GM12878 (cell line): Measurements from ENCODE around the gene YY1. TPM values are rescaled to one million over a fixed set of nuclear protein-coding genes. Genes with fewer than 3 reads are reported as not detected.

ENCODE experiments used
- ATAC-seq: fragments of 200-7000 bp; cut with Tn5 transposase; 3 replicates; pipeline ENCODE4 v1.9.1; 2020; ENCODE audit warnings: mild to moderate bottlenecking, moderate library complexity
- BruUV-seq: library from RNA; stranded (reverse); fragments of 400-500 nt; replicated peaks from 2 replicates; lab custom pipeline; 2021; lab: Mats Ljungman, UMichigan
- CTCF ChIA-PET: fragments of 300-600 bp; sonication (Branson Sonifier 250); formaldehyde crosslinking; extraction: SDS; loops from one replicate; lab custom pipeline; 2021; ENCODE audit warnings: inconsistent platforms; lab: Yijun Ruan, JAX
- POLR2A ChIA-PET: fragments of 350-600 bp; formaldehyde crosslinking; extraction: SDS; loops from one replicate; lab custom pipeline; 2021; ENCODE audit warnings: inconsistent platforms; lab: Charles Lee
- RAD21 ChIA-PET: fragments of 300-600 bp; sonication (Branson Sonifier 250); formaldehyde crosslinking; loops from one replicate; lab custom pipeline; 2023; ENCODE audit warnings: antibody characterized with exemption; ENCODE audit not compliant: unreplicated experiment; lab: Charles Lee
- SMC1A ChIA-PET: fragments of 300-600 bp; sonication (Branson Sonifier 250); formaldehyde crosslinking; loops from one replicate; lab custom pipeline; 2023; ENCODE audit not compliant: unreplicated experiment, uncharacterized antibody; lab: Charles Lee
- DNase-seq: peaks from one replicate; pipeline ENCODE4 v3.0.0-alpha.2; 2011; ENCODE audit warnings: low read depth, low spot score
- FAIRE-seq: peaks from 3 replicates; lab custom pipeline; 2011; peaks lifted over from hg19 to GRCh38; lab: Jason Lieb, UNC
- H2AFZ ChIP-seq: 2 replicates; pipeline ENCODE4 v1.6.0; 2011; ENCODE audit warnings: low read depth, low read length, control low read depth; ENCODE audit not compliant: control insufficient read depth
- H3K27ac ChIP-seq: 2 replicates; pipeline ENCODE4 v1.5.1; 2011; ENCODE audit warnings: control low read depth; ENCODE audit not compliant: control insufficient read depth, insufficient read depth
- H3K27me3 ChIP-seq, 2 experiments: replicated peaks in 1 of 2; 2 replicates each; pipeline versions ENCODE4 v1.6.0 to v1.6.1; 2011; ENCODE audit warnings: low read length in 1 of 2; ENCODE audit not compliant: control insufficient read depth in 2 of 2, insufficient read depth in 2 of 2
- H3K36me3 ChIP-seq, 2 experiments: 2 replicates each; pipeline ENCODE4 v1.5.1; 2011; ENCODE audit warnings: low read length in 1 of 2; ENCODE audit not compliant: control insufficient read depth in 2 of 2, insufficient read depth in 2 of 2
- H3K4me1 ChIP-seq: 2 replicates; pipeline ENCODE4 v1.6.1; 2011; ENCODE audit warnings: mild to moderate bottlenecking, low read length, moderate library complexity, mixed read lengths; ENCODE audit not compliant: control insufficient read depth, insufficient read depth
- H3K4me2 ChIP-seq: 2 replicates; pipeline ENCODE4 v1.6.0; 2011; ENCODE audit warnings: control low read depth; ENCODE audit not compliant: control insufficient read depth, insufficient read depth
- H3K4me3 ChIP-seq: fragments of 200-600 bp; sonication (generic); 2 replicates; pipeline ENCODE4 v1.5.1; 2016
- H3K79me2 ChIP-seq: 2 replicates; pipeline ENCODE4 v1.6.0; 2011; ENCODE audit warnings: low read length; ENCODE audit not compliant: control insufficient read depth, insufficient read depth
- H3K9ac ChIP-seq: 2 replicates; pipeline ENCODE4 v1.8.0; 2011; ENCODE audit warnings: low read length, control low read depth, mixed read lengths; ENCODE audit not compliant: control insufficient read depth, insufficient read depth
- H3K9me3 ChIP-seq: replicated peaks from 3 replicates; pipeline ENCODE4 v1.5.1; 2011; ENCODE audit warnings: mild to moderate bottlenecking, low read length; ENCODE audit not compliant: control insufficient read depth, insufficient read depth
- H4K20me1 ChIP-seq: 2 replicates; pipeline ENCODE4 v1.6.0; 2011; ENCODE audit not compliant: control insufficient read depth, insufficient read depth
- BCLAF1 ChIP-seq: fragments of 450-650 bp; IDR thresholded peaks from 2 replicates; pipeline ENCODE4 v1.6.1; 2017; ENCODE audit warnings: antibody characterized with exemption, mild to moderate bottlenecking, moderate library complexity
- CHD1 ChIP-seq: IDR thresholded peaks from 2 replicates; pipeline ENCODE4 v1.6.1; 2012; ENCODE audit warnings: low read depth, low read length, improper control_type of control experiment
- CHD2 ChIP-seq: IDR thresholded peaks from 2 replicates; pipeline ENCODE4 v1.6.1; 2011; ENCODE audit warnings: low read depth, low read length, improper control_type of control experiment, borderline replicate concordance
- FOXM1 ChIP-seq: IDR thresholded peaks from 2 replicates; pipeline ENCODE4 v1.6.1; 2012; ENCODE audit warnings: low read depth, mild to moderate bottlenecking, inconsistent platforms, low read length, moderate library complexity
- HCFC1 ChIP-seq: fragments of 150-350 bp; IDR thresholded peaks from 2 replicates; pipeline ENCODE4 v1.6.1; 2014; ENCODE audit warnings: low read length
- NR2C1 ChIP-seq: fragments of 450-650 bp; IDR thresholded peaks from 2 replicates; pipeline ENCODE4 v1.6.1; 2017; ENCODE audit warnings: antibody characterized with exemption, mild to moderate bottlenecking, moderate library complexity
- POLR2A ChIP-seq: IDR thresholded peaks from 2 replicates; pipeline ENCODE4 v1.6.1; 2011; ENCODE audit warnings: low read depth, mild to moderate bottlenecking, low read length
- POLR2AphosphoS2 ChIP-seq: IDR thresholded peaks from 2 replicates; pipeline ENCODE4 v1.6.1; 2011; ENCODE audit warnings: low read depth, mild to moderate bottlenecking, low read length, improper control_type of control experiment, moderate library complexity
- SMARCA5 ChIP-seq: fragments of 450-650 bp; IDR thresholded peaks from 2 replicates; pipeline ENCODE4 v1.6.1; 2017; ENCODE audit warnings: mild to moderate bottlenecking
- SRF ChIP-seq, 2 experiments: IDR thresholded peaks; 2 replicates each; pipeline ENCODE4 v1.6.1; 2011; ENCODE audit warnings: low read depth in 2 of 2, low read length in 2 of 2, mild to moderate bottlenecking in 1 of 2, moderate library complexity in 1 of 2
- TCF12 ChIP-seq: IDR thresholded peaks from 2 replicates; pipeline ENCODE4 v1.6.1; 2011; ENCODE audit warnings: low read depth, mild to moderate bottlenecking, low read length
- ZNF207 ChIP-seq: fragments of 450-650 bp; IDR thresholded peaks from 2 replicates; pipeline ENCODE4 v1.6.1; 2014; ENCODE audit warnings: antibody characterized with exemption, mild to moderate bottlenecking, borderline replicate concordance
- ZNF384 ChIP-seq: IDR thresholded peaks from 2 replicates; pipeline ENCODE4 v1.6.1; 2012; ENCODE audit warnings: low read depth, mild to moderate bottlenecking, low read length, improper control_type of control experiment, borderline replicate concordance
- ZSCAN29 ChIP-seq: fragments of 450-650 bp; IDR thresholded peaks from 2 replicates; pipeline ENCODE4 v1.6.1; 2017; ENCODE audit warnings: mild to moderate bottlenecking, moderate library complexity
- WGBS: methylation state at CpG from one replicate; pipeline ENCODE4 v1.1.6; 2016; ENCODE audit warnings: low lambda C conversion rate; ENCODE audit not compliant: insufficient replicate concordance, insufficient coverage; ENCODE audit errors: missing lambda C conversion rate; 5-methylcytosine and 5-hydroxymethylcytosine counted together
- in situ Hi-C: fragments of 300-500 bp; cut with MboI; formaldehyde crosslinking; loops from 9 replicates; pipeline ENCODE4 v1.14.3; 2018; ENCODE audit warnings: mixed read lengths
- intact Hi-C: fragments of 100-400 bp; cut with micrococcal nuclease; formaldehyde crosslinking; loops from one replicate; pipeline ENCODE4 v1.14.2; 2022; ENCODE audit not compliant: unreplicated experiment
- polyA plus RNA-seq, 11 experiments: library from polyadenylated mRNA; depleted of rRNA in 4 of 11; unstranded in 6 of 11; stranded (reverse) in 5 of 11; fragments of >200 nt; fragmentation: Nextera tagmentation in 4 of 11; fragmentation: Illumina TruSeq in 1 of 11; extraction: Ambion mirVana in 4 of 11; extraction: Trizol in 1 of 11; gene quantifications; 1 replicate in 1 of 11; 2 replicates in 10 of 11; pipeline versions ENCODE4 v1.2.1 to v1.2.3, GENCODE V29; 2011 to 2016; ENCODE audit warnings: inconsistent platforms in 2 of 11, missing spikeins in 2 of 11, low read depth in 1 of 11
- total RNA-seq, 4 experiments: library from RNA; depleted of rRNA in 3 of 4; stranded (reverse); fragments of >200 nt in 3 of 4; fragmentation: Illumina TruSeq in 1 of 4; extraction: Trizol in 1 of 4; gene quantifications; 2 replicates each; pipeline versions ENCODE4 v1.2.1 to v1.2.3, GENCODE V29; 2013 to 2021
- TF ChIP-seq, protein P1 (sequence below): IDR thresholded peaks from 2 replicates; pipeline ENCODE4 v1.6.1; 2012; ENCODE audit warnings: low read depth, low read length, improper control_type of control experiment
- TF ChIP-seq, protein P2 (sequence below): IDR thresholded peaks from 2 replicates; pipeline ENCODE4 v1.6.1; 2011; ENCODE audit warnings: low read depth, mild to moderate bottlenecking, low read length, moderate library complexity, borderline replicate concordance; ENCODE audit errors: extremely low read depth

YY1 gene
- total and polyA plus RNA-seq, 10 of the 15 experiments (the other 5 are each of a cell fraction or from before 2014, with no cell fraction given): 23.7 to 74.0 (median 39.9) TPM

DNA sequence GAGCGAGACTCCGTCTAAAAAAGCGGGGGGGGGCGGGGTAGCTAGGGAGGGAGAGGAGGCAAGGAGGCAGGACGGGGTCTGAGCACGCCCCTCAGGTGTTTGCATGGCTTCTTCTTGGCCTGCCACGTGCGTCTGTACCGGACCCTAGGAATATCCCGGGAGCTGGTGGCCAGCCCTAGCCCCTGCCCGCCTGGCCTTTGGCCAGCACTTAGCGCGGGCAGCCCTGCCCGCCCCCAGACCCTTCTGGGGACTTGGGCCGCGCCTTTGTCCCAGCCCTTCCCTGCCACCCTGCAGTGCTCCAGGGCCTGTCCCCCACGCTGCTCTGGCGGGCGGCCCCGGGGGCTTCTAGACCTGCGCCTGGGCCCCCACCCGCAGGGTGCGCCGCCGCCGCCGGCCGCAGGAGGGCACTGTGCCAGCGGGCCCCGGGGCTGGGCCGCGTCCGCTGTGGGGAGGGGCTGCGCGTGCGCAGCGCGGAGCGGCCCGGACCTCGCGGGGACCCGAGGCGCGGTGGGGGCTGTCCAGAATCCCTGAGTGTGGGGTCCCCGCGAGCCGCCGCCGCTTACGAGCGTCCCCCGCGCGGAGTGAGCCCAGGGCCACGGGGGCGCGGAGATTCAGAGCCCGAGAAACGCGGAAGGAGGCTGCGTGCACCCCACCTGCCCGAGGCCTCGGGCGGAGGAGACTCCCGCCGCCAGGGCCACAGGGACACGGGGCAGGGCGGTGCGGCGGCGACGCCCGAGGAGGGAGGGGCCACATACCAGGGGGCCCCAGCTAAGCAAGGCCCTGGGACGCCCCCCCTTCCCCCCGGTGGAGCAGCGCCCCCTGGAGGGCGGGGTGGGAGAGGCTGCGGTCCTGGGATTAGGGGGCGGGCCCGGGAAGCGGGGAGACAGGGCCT, 46.3 kb downstream of the YY1 start:
- H3K79me2 ChIP-seq: no peaks in the 10 kb centered on the region
- ChIA-PET SMC1A (interaction anchor here (1.6 to 2.8 kb wide), 3 partner anchors 76 to 92 kb away, joined by 3 to 11 read pairs (median 4); a partner anchor contains a TSS), POLR2A (interaction anchor here (0.8 kb wide), 1 partner anchor 9 kb away, joined by 3 read pairs; no protein-coding TSS in a partner anchor), CTCF (interaction anchor here (0.5 to 5.3 kb wide), 20 partner anchors 9 to 99 kb away, joined by 3 to 50 read pairs (median 4); partner anchors contain the start of gene WDR25), RAD21 (interaction anchor here (0.7 to 1.3 kb wide), 6 partner anchors 9 to 100 kb away, joined by 3 to 4 read pairs (median 4); no protein-coding TSS in a partner anchor)
- in situ Hi-C loops (loop anchor here (10.0 kb wide), 1 partner anchor 360 kb away; no protein-coding TSS in a partner anchor), intact Hi-C loops (loop anchor here (1.0 kb wide), 1 partner anchor 91 kb away; the partner anchor contains the start of gene WDR25)
- H3K36me3 ChIP-seq: peaks cover 0 to 6% of the 10 kb centered on the region in 2 experiments; a peak in 3 of 4 replicates
- peak overlapping the region; percentile 84 for H3K4me3 ChIP-seq
- ATAC-seq: peak; percentile 96
- H3K4me2 ChIP-seq: peak overlapping the region; percentile 74
- no peaks in the 10 kb centered on the region for H4K20me1 ChIP-seq
- H3K4me1 ChIP-seq: no peaks in the 10 kb centered on the region
- FAIRE-seq: no peak
- no peaks in the 10 kb centered on the region for H3K9me3 ChIP-seq
- H3K27me3 ChIP-seq: no peaks in the 10 kb centered on the region
- no TSS peak for BruUV-seq
- WGBS: under 1% methylated on average over 70 of the region's 82 CpGs
- H3K27ac ChIP-seq: peak overlapping the region; percentile 63
- DNase-seq: no peak
- peak overlapping the region; percentile 80; the same call in 1 of the 2 replicates for H3K9ac ChIP-seq
- peak overlapping the region; percentile 71 for H2AFZ ChIP-seq
- TF ChIP-seq CHD2 (peak; percentile 16; the same call in 1 of the 2 replicates), ZSCAN29 (peak; percentile 60), NR2C1 (0 out of 2 replicates have a peak, but pooled peaks have one; percentile 17), TCF12 (0 out of 2 replicates have a peak, but pooled peaks have one; percentile 25), SRF (IDR thresholded peaks at IDR 0.05; ENCODE audit: low read depth in 2 of 2, low read length in 2 of 2) (0 out of 4 replicates have a peak, but pooled peaks of 1 of the 2 experiments have one; percentile 8), ZNF384 (no peak), HCFC1 (peak; percentile 35; the same call in 1 of the 2 replicates), BCLAF1 (peak; percentile 60; the same call in 1 of the 2 replicates), CHD1 (0 out of 2 replicates have a peak, but pooled peaks have one; percentile 51), FOXM1 (peak; percentile 79), POLR2A (peak; percentile 86), POLR2AphosphoS2 (peak; percentile 81; the same call in 1 of the 2 replicates), SMARCA5 (peak; percentile 87), ZNF207 (peak; percentile 93; the same call in 1 of the 2 replicates)
- TF ChIP-seq, protein P1, sequence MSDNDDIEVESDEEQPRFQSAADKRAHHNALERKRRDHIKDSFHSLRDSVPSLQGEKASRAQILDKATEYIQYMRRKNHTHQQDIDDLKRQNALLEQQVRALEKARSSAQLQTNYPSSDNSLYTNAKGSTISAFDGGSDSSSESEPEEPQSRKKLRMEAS: 0 out of 2 replicates have a peak, but pooled peaks have one; percentile 13
- TF ChIP-seq, protein P2, sequence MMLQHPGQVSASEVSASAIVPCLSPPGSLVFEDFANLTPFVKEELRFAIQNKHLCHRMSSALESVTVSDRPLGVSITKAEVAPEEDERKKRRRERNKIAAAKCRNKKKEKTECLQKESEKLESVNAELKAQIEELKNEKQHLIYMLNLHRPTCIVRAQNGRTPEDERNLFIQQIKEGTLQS: 0 out of 2 replicates have a peak, but pooled peaks have one; percentile 2
